B cell (primary cell): ENCODE data around the gene RPTOR. TPM values are rescaled to one million over a fixed set of nuclear protein-coding genes. Genes with fewer than 3 reads are reported as not detected.

ENCODE experiments used
- ATAC-seq: fragments of 200-7000 bp; cut with Tn5 transposase; one replicate; pipeline ENCODE4 v1.10.0; 2021; ENCODE audit warnings: low read depth, mild to moderate bottlenecking, moderate number of reproducible peaks, moderate library complexity
- CTCF ChIA-PET: fragments of 350-600 bp; sonication (Branson Sonifier 250); formaldehyde crosslinking; loops from one replicate; lab custom pipeline; 2021; ENCODE audit warnings: antibody characterized with exemption, inconsistent platforms; lab: Charles Lee
- POLR2A ChIA-PET: fragments of 350-600 bp; sonication (Branson Sonifier 250); formaldehyde crosslinking; loops from one replicate; lab custom pipeline; 2021; ENCODE audit warnings: antibody characterized with exemption; lab: Charles Lee
- DNase-seq: peaks from one replicate; pipeline ENCODE4 v3.0.0; 2013
- H2AFZ ChIP-seq: 2 replicates; pipeline ENCODE4 v1.6.1; 2012; ENCODE audit warnings: mild to moderate bottlenecking, low read depth, low read length; ENCODE audit not compliant: insufficient read depth, poor library complexity, severe bottlenecking
- H3K27ac ChIP-seq, 2 donors: 1 replicate in 1 of 2; 2 replicates in 1 of 2; pipeline ENCODE4 v1.5.1; 2012 to 2013; ENCODE audit warnings: low read length in 2 of 2, mild to moderate bottlenecking in 2 of 2, moderate library complexity in 1 of 2
- H3K27me3 ChIP-seq, 4 experiments: fragments of 200-600 bp in 1 of 4; sonication (generic) in 1 of 4; replicated peaks in 1 of 4; 1 replicate in 2 of 4; 2 replicates in 2 of 4; pipeline versions ENCODE4 v1.6.1 to v1.7.0; 2013 to 2016; ENCODE audit warnings: low read length in 3 of 4, mild to moderate bottlenecking in 2 of 4, mixed read lengths in 1 of 4, moderate library complexity in 1 of 4; ENCODE audit not compliant: insufficient read depth in 4 of 4, control insufficient read depth in 3 of 4; ENCODE audit errors: control extremely low read depth in 1 of 4
- H3K36me3 ChIP-seq, 2 experiments: replicated peaks in 1 of 2; 1 replicate in 1 of 2; 2 replicates in 1 of 2; pipeline versions ENCODE4 v1.6.1 to v1.7.1; 2013; ENCODE audit warnings: low read length in 1 of 2; ENCODE audit not compliant: insufficient read depth in 2 of 2, control insufficient read depth in 1 of 2; ENCODE audit errors: control extremely low read depth in 1 of 2, extremely low read depth in 1 of 2
- H3K4me1 ChIP-seq, 2 donors: fragments of 200-600 bp in 1 of 2; sonication (generic) in 1 of 2; 1 replicate in 1 of 2; 2 replicates in 1 of 2; pipeline versions ENCODE4 v1.5.1 to v1.6.1; 2013 to 2017; ENCODE audit warnings: low read length in 2 of 2; ENCODE audit not compliant: control insufficient read depth in 2 of 2, insufficient read depth in 2 of 2
- H3K4me2 ChIP-seq: replicated peaks from 2 replicates; pipeline ENCODE3; 2012; ENCODE audit warnings: mild to moderate bottlenecking, low read depth, low read length; ENCODE audit not compliant: poor library complexity, severe bottlenecking
- H3K4me3 ChIP-seq, 5 experiments: fragments of 200-600 bp in 1 of 5; sonication (generic) in 1 of 5; 1 replicate in 3 of 5; 2 replicates in 2 of 5; pipeline versions ENCODE4 v1.5.1 to v1.7.0; 2011 to 2016; ENCODE audit warnings: low read length in 4 of 5, mild to moderate bottlenecking in 4 of 5, low read depth in 2 of 5, control low read depth in 1 of 5, moderate library complexity in 1 of 5; ENCODE audit not compliant: insufficient read depth in 1 of 5; ENCODE audit errors: control extremely low read depth in 1 of 5, extremely low read depth in 1 of 5
- H3K79me2 ChIP-seq: fragments of 200-600 bp; sonication (generic); one replicate; pipeline ENCODE4 v1.6.0; 2016; ENCODE audit warnings: low read length; ENCODE audit not compliant: control insufficient read depth, insufficient read depth
- H3K9ac ChIP-seq: fragments of 200-600 bp; sonication (generic); 2 replicates; pipeline ENCODE4 v1.6.1; 2017; ENCODE audit warnings: mild to moderate bottlenecking, low read length, moderate library complexity
- H3K9me3 ChIP-seq, 3 donors: one replicate each; pipeline versions ENCODE4 v1.6.1 to v1.7.1; 2013; ENCODE audit warnings: low read length in 2 of 3; ENCODE audit not compliant: control insufficient read depth in 2 of 3, insufficient read depth in 1 of 3; ENCODE audit errors: control extremely low read depth in 1 of 3
- H4K20me1 ChIP-seq: 2 replicates; pipeline ENCODE4 v1.6.0; 2012; ENCODE audit warnings: mild to moderate bottlenecking, low read length; ENCODE audit not compliant: insufficient read depth, control insufficient read depth, poor library complexity, severe bottlenecking
- H3K27ac Mint-ChIP-seq: one replicate; pipeline ENCODE4 v1.8.0; 2021; ENCODE audit warnings: mixed read lengths
- H3K27me3 Mint-ChIP-seq: one replicate; pipeline ENCODE4 v1.8.0; 2021; ENCODE audit warnings: mixed read lengths
- H3K4me1 Mint-ChIP-seq: one replicate; pipeline ENCODE4 v1.8.0; 2021; ENCODE audit warnings: mixed read lengths
- H3K4me3 Mint-ChIP-seq: one replicate; pipeline ENCODE4 v1.8.0; 2021; ENCODE audit warnings: mixed read lengths
- H3K9me3 Mint-ChIP-seq: one replicate; pipeline ENCODE4 v1.8.0; 2022; ENCODE audit warnings: mixed read lengths; ENCODE audit not compliant: insufficient read depth
- EZH2 ChIP-seq: IDR thresholded peaks from 2 replicates; pipeline ENCODE4 v1.6.1; 2012; ENCODE audit warnings: borderline replicate concordance, low read depth, mild to moderate bottlenecking, moderate library complexity, low read length; ENCODE audit not compliant: insufficient read depth, poor library complexity, severe bottlenecking
- WGBS: methylation state at CpG from one replicate; pipeline ENCODE4 v1.1.5; 2013; ENCODE audit warnings: missing lambda C conversion rate; ENCODE audit not compliant: insufficient coverage; 5-methylcytosine and 5-hydroxymethylcytosine counted together
- intact Hi-C: fragments of 100-400 bp; cut with micrococcal nuclease; formaldehyde crosslinking; loops from one replicate; pipeline ENCODE4 v1.10.0; 2022
- polyA plus RNA-seq: library from polyadenylated mRNA; depleted of rRNA; stranded (reverse); fragments of >200 nt; gene quantifications from 2 replicates; pipeline ENCODE4 v1.2.3, GENCODE V29; 2012
- total RNA-seq, 2 donors: library from RNA; stranded (reverse); fragments of 120-200 nt in 1 of 2; gene quantifications; 1 replicate in 1 of 2; 2 replicates in 1 of 2; pipeline versions ENCODE4 v1.2.3 to v1.2.4, GENCODE V29; 2013 to 2022
- TF ChIP-seq, protein P1 (sequence below): fragments of 200-600 bp; IDR thresholded peaks from one replicate; pipeline ENCODE4 v1.8.0; 2022; ENCODE audit warnings: antibody characterized with exemption, mild to moderate bottlenecking

The RPTOR gene
- total and polyA plus RNA-seq, 2 donors (not counting 1 experiment from before 2014, with no cell fraction given), result 13.4 to 58.8 TPM

DNA sequence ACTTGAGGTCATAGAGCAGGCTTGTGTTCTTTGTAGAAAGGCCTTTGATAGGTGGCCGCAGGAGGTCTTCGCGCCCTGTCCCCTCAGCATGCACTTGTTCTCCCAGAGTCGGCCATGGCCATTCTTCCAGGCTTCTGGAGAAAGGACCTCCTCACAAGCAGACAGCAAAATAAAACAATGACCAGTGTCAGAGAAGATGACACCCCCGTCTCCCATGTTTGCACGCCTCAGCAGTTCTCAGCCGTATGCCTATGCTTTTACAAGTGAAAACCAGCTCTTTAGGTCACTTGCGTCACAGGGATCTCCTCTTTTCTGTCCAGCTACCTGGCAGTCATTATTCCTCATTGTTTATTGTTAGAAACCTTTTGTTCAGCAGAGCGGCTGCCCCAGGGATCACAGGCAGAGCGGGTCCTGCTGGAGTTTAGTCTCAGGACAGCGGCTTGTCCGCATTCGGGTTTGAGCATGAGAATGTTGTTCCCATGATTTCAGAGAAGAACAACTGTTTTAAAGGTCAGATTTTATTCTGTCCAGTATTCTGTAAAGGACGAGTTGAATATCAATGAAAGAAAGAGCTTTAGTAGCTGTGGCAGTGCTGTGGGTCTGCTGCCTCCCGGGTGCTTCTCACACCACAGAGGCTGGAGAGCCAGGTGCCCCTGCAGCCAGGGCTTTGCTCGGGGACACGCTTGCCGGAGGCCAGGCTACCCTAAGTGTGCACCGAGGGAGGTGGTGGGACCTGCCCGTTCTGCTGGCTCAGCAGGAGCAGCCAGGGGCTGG, 123.9 kb downstream of the RPTOR start:
- H3K4me3 Mint-ChIP-seq, result no peak overlapping the region
- 99% methylated on average over 19 of the region's 20 CpGs for WGBS
- Histone ChIP-seq H3K36me3 (no peaks in the 10 kb centered on the region), H4K20me1 (peaks cover 43% of the 10 kb centered on the region), H3K4me1 (peaks cover 26% of the 10 kb centered on the region in 2 donors), H3K4me2 (no peak overlapping the region), H3K4me3 (no peak overlapping the region), H3K27ac (no peak overlapping the region), H3K9me3 (peaks cover 0 to 5% (median 0%) of the 10 kb centered on the region in 3 donors), H3K79me2 (peaks cover 79% of the 10 kb centered on the region), H3K9ac (no peak overlapping the region), H2AFZ (no peak overlapping the region), H3K27me3 (no peaks in the 10 kb centered on the region)
- no peaks in the 10 kb centered on the region for H3K27me3 Mint-ChIP-seq
- ChIA-PET CTCF (no interaction called here), POLR2A (no interaction called here)
- ATAC-seq (no peak), DNase-seq (no peak)
- no peaks in the 10 kb centered on the region for H3K9me3 Mint-ChIP-seq
- TF ChIP-seq, protein P1, sequence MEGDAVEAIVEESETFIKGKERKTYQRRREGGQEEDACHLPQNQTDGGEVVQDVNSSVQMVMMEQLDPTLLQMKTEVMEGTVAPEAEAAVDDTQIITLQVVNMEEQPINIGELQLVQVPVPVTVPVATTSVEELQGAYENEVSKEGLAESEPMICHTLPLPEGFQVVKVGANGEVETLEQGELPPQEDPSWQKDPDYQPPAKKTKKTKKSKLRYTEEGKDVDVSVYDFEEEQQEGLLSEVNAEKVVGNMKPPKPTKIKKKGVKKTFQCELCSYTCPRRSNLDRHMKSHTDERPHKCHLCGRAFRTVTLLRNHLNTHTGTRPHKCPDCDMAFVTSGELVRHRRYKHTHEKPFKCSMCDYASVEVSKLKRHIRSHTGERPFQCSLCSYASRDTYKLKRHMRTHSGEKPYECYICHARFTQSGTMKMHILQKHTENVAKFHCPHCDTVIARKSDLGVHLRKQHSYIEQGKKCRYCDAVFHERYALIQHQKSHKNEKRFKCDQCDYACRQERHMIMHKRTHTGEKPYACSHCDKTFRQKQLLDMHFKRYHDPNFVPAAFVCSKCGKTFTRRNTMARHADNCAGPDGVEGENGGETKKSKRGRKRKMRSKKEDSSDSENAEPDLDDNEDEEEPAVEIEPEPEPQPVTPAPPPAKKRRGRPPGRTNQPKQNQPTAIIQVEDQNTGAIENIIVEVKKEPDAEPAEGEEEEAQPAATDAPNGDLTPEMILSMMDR, result no peak
- TF ChIP-seq EZH2, result no peak
- no peak overlapping the region for H3K27ac Mint-ChIP-seq
- H3K4me1 Mint-ChIP-seq, result peaks cover 40% of the 10 kb centered on the region
- intact Hi-C loops, result no loop called here

DNA sequence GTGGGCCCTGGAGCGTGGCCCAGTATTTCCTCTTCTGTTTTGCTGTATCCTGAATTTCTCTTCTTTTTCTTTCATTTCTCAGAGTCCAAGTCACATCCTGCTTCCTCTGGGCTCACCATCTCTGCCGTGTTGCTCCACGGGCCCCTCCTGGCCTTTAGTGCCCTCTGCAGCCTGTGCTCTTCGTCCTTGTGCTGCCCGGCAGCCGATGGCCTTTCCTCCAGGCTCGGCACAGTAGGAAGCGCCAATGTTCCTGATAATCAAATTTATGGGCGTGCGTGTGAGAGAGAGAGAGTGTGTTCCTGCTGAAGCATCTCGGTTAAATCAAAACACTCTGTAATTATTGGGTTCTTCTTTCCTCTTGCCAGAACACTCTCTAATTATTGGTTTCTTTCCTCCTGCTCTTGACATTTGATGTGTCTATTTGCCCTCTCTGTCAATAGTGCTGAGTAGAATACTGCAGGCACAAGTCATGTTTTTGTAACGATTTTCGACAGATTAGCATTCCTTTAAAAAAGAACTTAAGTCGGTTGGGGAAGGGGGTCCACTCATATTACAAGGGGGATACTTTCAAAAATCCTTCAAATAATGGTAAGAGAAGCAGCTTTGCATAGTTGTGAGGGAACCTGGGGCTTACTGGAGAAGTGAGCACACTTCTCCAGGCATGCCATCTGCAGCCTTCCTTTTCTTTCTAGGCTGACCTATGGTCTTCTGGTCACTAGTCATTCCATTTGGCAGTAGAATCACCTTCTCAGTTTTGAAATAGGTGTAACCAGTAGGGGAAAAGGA, 126.6 kb downstream of the RPTOR start:
- Mint-ChIP-seq H3K27ac (no peak overlapping the region), H3K4me3 (no peak overlapping the region), H3K4me1 (peaks cover 33% of the 10 kb centered on the region), H3K9me3 (no peaks in the 10 kb centered on the region), H3K27me3 (no peaks in the 10 kb centered on the region)
- 77% methylated on average over 6 of the region's 14 CpGs for WGBS
- Histone ChIP-seq H3K9me3 (peaks cover 0 to 5% (median 0%) of the 10 kb centered on the region in 3 donors), H4K20me1 (peaks cover 49% of the 10 kb centered on the region), H3K4me2 (no peak overlapping the region), H3K27ac (no peak overlapping the region), H3K36me3 (no peaks in the 10 kb centered on the region), H3K4me1 (peaks cover 10 to 17% of the 10 kb centered on the region in 2 donors), H3K9ac (no peak overlapping the region), H3K27me3 (no peaks in the 10 kb centered on the region), H3K4me3 (no peak overlapping the region), H3K79me2 (peaks cover 84% of the 10 kb centered on the region), H2AFZ (no peak overlapping the region)
- POLR2A ChIA-PET, result no interaction called here
- no peak for ATAC-seq
- no peak for TF ChIP-seq EZH2
- TF ChIP-seq, protein P1, result no peak
- intact Hi-C loops, result no loop called here
- CTCF ChIA-PET, result no interaction called here
- DNase-seq, result no peak
